ENCODE measurements around the gene RAB42. TPM values are rescaled to one million over a fixed set of nuclear protein-coding genes. Genes with fewer than 3 reads are reported as not detected.
"Not testable (repeated sequence)": the region's sequence is repeated elsewhere in the genome, so short reads cannot be mapped to it uniquely, and the experiment has no call there.

The RAB42 gene
- total RNA-seq, 2 donors from 2014 or later, result 1.5 to 2.0 TPM

- peaks cover 40% of the 10 kb centered on the region for H3K36me3 ChIP-seq
- H3K4me1 ChIP-seq, result peaks cover 0 to 29% of the 10 kb centered on the region in 2 donors
- no peaks in the 10 kb centered on the region for H3K9me3 ChIP-seq
- H3K27ac ChIP-seq, result peak overlapping the region; percentile 87 to 96
- peak overlapping the region; percentile 82 to 84 for H3K4me3 ChIP-seq
- no peak for DNase-seq (ENCODE audit: low spot score)
- H3K27me3 ChIP-seq, result no peaks in the 10 kb centered on the region
- TF ChIP-seq CTCF (IDR thresholded peaks at IDR 0.05), result no peak
These were observed 11.1 kb upstream of the RAB42 start for GRCh38 chr1:28580722-28581530.

GRCh38 chr1:28581531-28582247 is 10.4 kb upstream of the RAB42 start:
- Histone ChIP-seq H3K27me3 (no peaks in the 10 kb centered on the region), H3K36me3 (peaks cover 40% of the 10 kb centered on the region), H3K4me3 (peak overlapping the region; percentile 82 to 84), H3K27ac (peak overlapping the region; percentile 87 to 96), H3K9me3 (no peaks in the 10 kb centered on the region), H3K4me1 (peaks cover 0 to 29% of the 10 kb centered on the region in 2 donors)
- DNase-seq (ENCODE audit: low spot score), result peak; percentile 98
- no peak for TF ChIP-seq CTCF (IDR thresholded peaks at IDR 0.05)

DNA sequence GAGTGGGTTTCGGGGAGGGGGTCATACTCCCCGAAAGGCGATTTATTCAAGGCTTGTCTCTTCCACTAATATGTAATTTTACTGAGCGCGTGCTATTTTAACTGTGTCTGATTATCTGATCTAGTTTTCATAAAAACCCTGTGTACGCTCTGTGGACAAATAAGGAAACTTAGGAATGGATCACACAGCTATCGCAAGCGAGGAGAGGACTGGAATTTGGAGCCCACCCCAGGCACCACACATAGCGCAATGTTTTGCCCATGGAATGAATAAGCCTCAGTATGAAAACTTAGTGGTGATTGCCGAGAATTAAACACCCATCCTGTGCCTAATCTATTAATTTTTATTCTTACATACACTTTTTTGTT is 9.8 kb upstream of the RAB42 start:
- no peaks in the 10 kb centered on the region for H3K9me3 ChIP-seq
- peaks cover 0 to 29% of the 10 kb centered on the region in 2 donors for H3K4me1 ChIP-seq
- peak overlapping the region; percentile 82 to 84 for H3K4me3 ChIP-seq
- peaks cover 36% of the 10 kb centered on the region for H3K36me3 ChIP-seq
- H3K27me3 ChIP-seq, result no peaks in the 10 kb centered on the region
- no peak for TF ChIP-seq CTCF (IDR thresholded peaks at IDR 0.05)
- DNase-seq (ENCODE audit: low spot score), result no peak
- H3K27ac ChIP-seq, result peak overlapping the region; percentile 87 to 96

GRCh38 chr1:28586585-28587391 is 5.3 kb upstream of the RAB42 start:
- H3K9me3 ChIP-seq; H3K4me1 ChIP-seq; H3K27ac ChIP-seq; H3K27me3 ChIP-seq; DNase-seq (ENCODE audit: low spot score); H3K4me3 ChIP-seq; H3K36me3 ChIP-seq: not testable (repeated sequence)

GRCh38 chr1:28592321-28593071 is 431 bp downstream of the RAB42 start:
- no peaks in the 10 kb centered on the region for H3K36me3 ChIP-seq
- no peaks in the 10 kb centered on the region for H3K27me3 ChIP-seq
- peak overlapping the region; percentile 49 to 63 for H3K4me3 ChIP-seq
- no peak for DNase-seq (ENCODE audit: low spot score)
- H3K4me1 ChIP-seq, result peaks cover 0 to 5% of the 10 kb centered on the region in 2 donors
- no peaks in the 10 kb centered on the region for H3K9me3 ChIP-seq
- no peak for TF ChIP-seq CTCF (IDR thresholded peaks at IDR 0.05)
- peak overlapping the region in 1 of 2 donors; percentile 51 for H3K27ac ChIP-seq

GRCh38 chr1:28593988-28594356 is 1.9 kb downstream of the RAB42 start:
- not testable (repeated sequence) for DNase-seq (ENCODE audit: low spot score); H3K4me1 ChIP-seq; H3K27me3 ChIP-seq; H3K36me3 ChIP-seq; H3K27ac ChIP-seq; H3K9me3 ChIP-seq; H3K4me3 ChIP-seq

DNA sequence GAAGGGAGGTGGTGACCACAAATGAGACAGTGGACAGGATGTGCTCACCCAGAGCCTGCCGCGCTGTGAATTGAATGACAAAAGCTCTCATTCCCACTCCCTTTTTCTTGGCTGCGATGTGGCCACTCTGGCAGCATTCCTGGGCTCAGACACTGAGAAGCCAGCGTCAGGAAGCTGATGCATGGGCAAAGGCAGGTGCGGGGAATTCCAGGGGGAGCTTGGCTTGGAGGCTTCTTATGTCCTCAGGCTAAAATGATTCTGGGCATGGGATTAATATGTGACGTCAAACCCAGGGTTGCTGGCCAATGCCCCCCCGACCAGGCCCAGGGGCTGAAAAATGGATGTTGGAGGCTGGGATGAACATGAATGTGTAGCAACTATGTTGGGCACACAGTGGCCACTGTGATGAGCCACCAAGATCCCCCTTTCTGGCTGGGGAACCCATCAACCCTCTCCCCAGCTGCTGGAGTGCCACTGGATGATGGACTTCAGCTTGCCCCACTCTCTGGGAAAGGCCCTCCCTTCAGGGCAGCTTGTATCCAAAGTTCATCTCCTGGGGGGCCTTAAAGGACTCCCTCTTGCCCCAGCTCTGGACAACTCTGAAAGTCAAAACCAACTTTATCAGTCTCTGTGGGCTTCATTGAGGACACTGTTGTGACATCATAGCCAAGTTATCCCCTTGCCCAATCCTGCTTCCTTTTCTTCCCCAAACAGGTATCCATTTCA is 2.8 kb downstream of the RAB42 start:
- not testable (repeated sequence) for H3K27me3 ChIP-seq; H3K4me3 ChIP-seq; H3K9me3 ChIP-seq; H3K4me1 ChIP-seq; H3K36me3 ChIP-seq; H3K27ac ChIP-seq; DNase-seq (ENCODE audit: low spot score)
